HPDE6-E6E7 (cell line): Measurements from ENCODE around the gene MS4A5.

Source experiments
- DNase-seq: peaks from one replicate; pipeline ENCODE4 v3.0.0; 2011; ENCODE audit warnings: missing footprints; ENCODE audit errors: extremely low spot score

Gene MS4A5

DNA sequence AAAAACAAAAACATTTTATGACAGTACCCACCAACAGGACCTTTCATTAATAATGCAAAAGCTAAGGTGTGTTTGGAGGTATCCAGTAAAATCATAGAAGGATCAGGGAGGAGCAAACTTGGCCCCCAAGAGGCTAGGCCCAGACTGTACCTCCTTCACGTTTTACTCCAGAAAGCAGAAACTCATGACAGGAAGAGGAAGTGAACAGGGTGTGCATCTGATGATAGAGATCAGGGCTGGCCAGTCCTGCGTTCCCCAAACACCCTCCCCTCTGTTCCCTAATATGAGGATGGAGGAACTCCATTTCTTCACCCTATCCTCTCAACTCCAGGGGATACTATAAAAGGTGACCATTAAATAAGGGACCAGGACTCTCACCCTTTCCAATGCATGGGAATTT lies 53.0 kb downstream of the MS4A5 start:
- no peak for DNase-seq

DNA sequence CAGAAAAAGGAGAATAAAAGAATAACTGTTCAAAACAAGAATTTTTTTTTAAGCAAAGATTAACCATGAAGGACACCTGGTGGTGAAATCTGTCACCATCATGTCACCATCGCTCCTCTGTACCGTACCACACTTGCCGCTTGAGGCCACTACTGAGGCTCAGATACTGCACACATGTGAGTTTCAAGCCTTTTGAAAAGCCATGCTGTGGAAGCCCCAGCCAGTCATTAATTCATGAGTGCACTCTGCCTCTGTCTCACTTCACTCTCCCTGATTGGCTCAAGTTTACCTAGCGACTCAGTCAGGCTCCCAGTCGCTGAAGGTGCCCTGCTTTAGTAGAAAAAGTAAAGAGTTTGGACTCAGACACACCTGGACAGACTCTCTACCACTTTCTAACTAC lies 56.6 kb downstream of the MS4A5 start:
- peak; percentile 15 for DNase-seq

DNA sequence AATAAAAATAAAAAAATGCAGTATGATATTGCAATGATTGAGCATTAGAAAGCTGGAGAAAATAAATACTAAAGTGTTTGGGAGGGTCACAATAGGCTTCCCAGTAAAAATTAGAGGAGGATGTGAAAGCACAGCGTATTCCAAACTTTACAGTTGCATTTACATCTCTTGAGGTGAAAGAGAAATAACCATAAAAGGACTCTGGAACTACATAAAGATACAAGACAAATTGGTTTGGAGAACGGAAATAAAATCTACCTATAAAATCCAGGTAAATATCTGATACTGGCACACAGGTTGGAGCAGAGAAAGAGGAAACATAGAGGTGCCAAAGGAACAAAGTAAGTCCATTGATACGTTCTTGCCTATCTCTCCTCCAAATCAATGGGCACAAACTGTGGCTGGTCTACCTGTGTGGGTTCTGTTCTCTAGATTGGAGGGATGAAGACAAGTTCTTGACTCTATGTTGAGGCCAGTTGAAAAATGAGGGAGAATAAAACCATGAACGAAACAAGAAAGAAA lies 63.2 kb downstream of the MS4A5 start, which contains the start of gene MS4A12:
Gene MS4A12, plus strand, starts transcription at position 291 of the 522 bp plus-strand sequence. CDS start 4,541 bp downstream, outside the sequence.
- no peak for DNase-seq

DNA sequence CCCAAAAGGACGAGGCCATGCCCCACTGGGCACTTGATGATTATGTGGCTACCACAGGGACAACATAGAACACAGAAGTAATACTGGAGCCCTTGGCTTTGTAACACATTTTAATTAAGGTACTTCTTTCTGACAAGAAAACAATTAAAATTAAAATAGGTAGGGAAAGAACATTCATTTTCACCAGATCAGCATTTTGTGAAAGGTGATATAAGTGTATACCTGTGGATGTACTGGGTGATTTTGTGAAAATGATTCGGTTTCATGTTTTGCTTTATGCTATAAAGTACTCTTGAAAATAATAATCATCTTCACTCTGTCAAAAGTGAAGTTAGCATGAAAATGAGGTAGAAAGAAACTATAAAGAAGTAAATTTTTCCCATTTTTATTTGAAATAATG lies 64.1 kb downstream of the MS4A5 start:
- no peak for DNase-seq
